K562 (cell line): ENCODE data around the gene JAK3. TPM values are rescaled to one million over a fixed set of nuclear protein-coding genes. Genes with fewer than 3 reads are reported as not detected.

Experiments
- ATAC-seq: fragments of 200-7000 bp; cut with Tn5 transposase; 3 replicates; pipeline ENCODE4 v1.9.1; 2020; ENCODE audit warnings: moderate library complexity
- BruUV-seq: library from RNA; stranded (reverse); fragments of 400-500 nt; replicated peaks from 2 replicates; lab custom pipeline; 2021; lab: Mats Ljungman, UMichigan
- CTCF ChIA-PET: fragments of 300-600 bp; formaldehyde crosslinking; extraction: SDS; loops from one replicate; lab custom pipeline; 2021; ENCODE audit warnings: low intra/inter-chr PET ratio; lab: Yijun Ruan, JAX
- POLR2A ChIA-PET: fragments of 300-600, 350-650 bp; sonication (Branson Sonifier 250); formaldehyde crosslinking; extraction: SDS; loops from one replicate; lab custom pipeline; 2021; ENCODE audit warnings: antibody characterized with exemption, inconsistent platforms; lab: Yijun Ruan, JAX
- DNase-seq, 4 experiments: peaks; one replicate each; pipeline versions ENCODE4 v3.0.0 to v3.0.0-alpha.2; 2011 to 2018; ENCODE audit warnings: low spot score in 3 of 4, mixed read lengths in 3 of 4; ENCODE audit errors: extremely low read depth in 1 of 4
- FAIRE-seq: peaks from 2 replicates; lab custom pipeline; 2011; peaks lifted over from hg19 to GRCh38; lab: Jason Lieb, UNC
- H2AFZ ChIP-seq: 2 replicates; pipeline ENCODE4 v1.6.0; 2011; ENCODE audit warnings: low read depth, low read length, control low read depth, inconsistent platforms
- H3K27ac ChIP-seq: fragments of 200-600 bp; 3 replicates; pipeline ENCODE4 v1.8.0; 2011; ENCODE audit warnings: low read depth, mild to moderate bottlenecking, control low read depth, inconsistent platforms, low read length, moderate library complexity, mixed read lengths; ENCODE audit errors: extremely low read depth
- H3K27me3 ChIP-seq, 2 experiments: fragments of 300-600 bp in 1 of 2; 2 replicates in 1 of 2; 3 replicates in 1 of 2; pipeline versions ENCODE4 v1.6.0 to v1.8.0; 2011; ENCODE audit warnings: inconsistent platforms in 2 of 2, low read length in 2 of 2, mild to moderate bottlenecking in 1 of 2, mixed read lengths in 1 of 2, moderate library complexity in 1 of 2; ENCODE audit not compliant: control insufficient read depth in 2 of 2, insufficient read depth in 2 of 2
- H3K36me3 ChIP-seq: fragments of 300-600 bp; 3 replicates; pipeline ENCODE4 v1.8.0; 2011; ENCODE audit warnings: mild to moderate bottlenecking, low read length, inconsistent platforms; ENCODE audit not compliant: control insufficient read depth, insufficient read depth
- H3K4me1 ChIP-seq, 2 experiments: fragments of 200-600 bp in 1 of 2; replicated peaks in 1 of 2; 2 replicates in 1 of 2; 3 replicates in 1 of 2; pipeline versions ENCODE4 v1.5.1 to v1.8.0; 2011; ENCODE audit warnings: inconsistent platforms in 2 of 2, low read length in 2 of 2, mild to moderate bottlenecking in 1 of 2, mixed read lengths in 1 of 2, moderate library complexity in 1 of 2; ENCODE audit not compliant: control insufficient read depth in 2 of 2, insufficient read depth in 2 of 2
- H3K4me2 ChIP-seq: 2 replicates; pipeline ENCODE4 v1.6.1; 2011; ENCODE audit warnings: low read length, control low read depth, inconsistent platforms, mixed read lengths; ENCODE audit not compliant: insufficient read depth
- H3K4me3 ChIP-seq: fragments of 200-600 bp; sonication (generic), shearing (Covaris generic); 2 replicates; pipeline ENCODE4 v1.5.1; 2016; ENCODE audit warnings: control low read depth, inconsistent platforms
- H3K79me2 ChIP-seq: fragments of 200-600 bp; 3 replicates; pipeline ENCODE4 v1.8.0; 2011; ENCODE audit warnings: low read length, inconsistent platforms; ENCODE audit not compliant: control insufficient read depth, insufficient read depth
- H3K9ac ChIP-seq, 2 experiments: 2 replicates each; pipeline versions ENCODE4 v1.6.0 to v1.6.1; 2011; ENCODE audit warnings: low read depth in 2 of 2, low read length in 2 of 2, control low read depth in 1 of 2, inconsistent platforms in 1 of 2, mild to moderate bottlenecking in 1 of 2, mixed read lengths in 1 of 2; ENCODE audit not compliant: insufficient read depth in 1 of 2
- H3K9me1 ChIP-seq: one replicate; pipeline ENCODE4 v1.6.0; 2011; ENCODE audit warnings: inconsistent platforms, mild to moderate bottlenecking, low read length, moderate library complexity; ENCODE audit not compliant: control insufficient read depth, insufficient read depth
- H3K9me3 ChIP-seq: replicated peaks from 2 replicates; pipeline ENCODE4 v1.5.1; 2011; ENCODE audit warnings: low read depth, low read length, inconsistent platforms; ENCODE audit not compliant: control insufficient read depth, insufficient read depth
- H4K20me1 ChIP-seq: replicated peaks from 2 replicates; pipeline ENCODE4 v1.6.1; 2011; ENCODE audit warnings: low read length, inconsistent platforms, mixed read lengths; ENCODE audit not compliant: control insufficient read depth, insufficient read depth
- AFF1 ChIP-seq, 2 experiments: fragments of 450-650 bp; IDR thresholded peaks; 2 replicates each; pipeline ENCODE4 v1.6.1; 2018; ENCODE audit warnings: mild to moderate bottlenecking in 2 of 2, low read depth in 1 of 2; ENCODE audit not compliant: partially characterized antibody in 2 of 2
- ARID4B ChIP-seq: sonication (generic); formaldehyde crosslinking; IDR thresholded peaks from 2 replicates; pipeline ENCODE4 v1.8.0; 2022; ENCODE audit warnings: mild to moderate bottlenecking, missing genetic modification reagents
- CEBPB ChIP-seq: fragments of 450-650 bp; IDR thresholded peaks from 2 replicates; pipeline ENCODE4 v1.6.1; 2016; ENCODE audit warnings: missing genetic modification characterization, missing compliant biosample characterization
- HIVEP1 ChIP-seq: fragments of 250-450 bp; sonication (Bioruptor Pico); IDR thresholded peaks from 2 replicates; pipeline ENCODE4 v1.4.0; 2020; ENCODE audit warnings: mild to moderate bottlenecking
- HMBOX1 ChIP-seq: sonication (generic); IDR thresholded peaks from 2 replicates; pipeline ENCODE4 v1.6.1; 2016
- RCOR1 ChIP-seq, 2 experiments: IDR thresholded peaks; 2 replicates each; pipeline ENCODE4 v1.6.1; 2012; ENCODE audit warnings: low read depth in 2 of 2, low read length in 2 of 2, borderline replicate concordance in 1 of 2, improper control_type of control experiment in 1 of 2
- RHOXF2B ChIP-seq: fragments of 250-450 bp; sonication (Bioruptor Pico); conservative IDR thresholded peaks from 2 replicates; pipeline ENCODE4 v1.5.1; 2021
- SMAD4 ChIP-seq: fragments of 250-450 bp; sonication (Bioruptor Pico); conservative IDR thresholded peaks from 2 replicates; pipeline ENCODE4 v1.8.0; 2021; ENCODE audit warnings: inconsistent platforms, mild to moderate bottlenecking, moderate library complexity
- TEAD1 ChIP-seq, 2 experiments: fragments of 450-650 bp in 1 of 2; sonication (generic) in 1 of 2; formaldehyde crosslinking; IDR thresholded peaks; 2 replicates each; pipeline versions ENCODE4 v1.4.0 to v1.8.0; 2020 to 2022; ENCODE audit warnings: mild to moderate bottlenecking in 2 of 2, missing genetic modification reagents in 1 of 2
- XRCC5 ChIP-seq: fragments of 200-400 bp; formaldehyde crosslinking; IDR thresholded peaks from 2 replicates; pipeline ENCODE4 v1.6.1; 2017; ENCODE audit warnings: low read depth, mild to moderate bottlenecking, low read length
- ZBED1 ChIP-seq: IDR thresholded peaks from 2 replicates; pipeline ENCODE4 v1.6.1; 2014
- ZNF766 ChIP-seq: fragments of 200-800 bp; sonication (Bioruptor generic); conservative IDR thresholded peaks from 2 replicates; pipeline ENCODE4 v1.6.1; 2016; ENCODE audit warnings: missing genetic modification characterization, missing compliant biosample characterization
- WGBS: fragments of 100-300 bp; shearing (Covaris generic); methylation state at CpG from one replicate; pipeline ENCODE4 v1.1.6; 2016; ENCODE audit warnings: low coverage, mixed read lengths; ENCODE audit not compliant: insufficient coverage; ENCODE audit errors: missing lambda C conversion rate; 5-methylcytosine and 5-hydroxymethylcytosine counted together
- in situ Hi-C: fragments of 300-500 bp; cut with MboI; formaldehyde crosslinking; loops from 4 replicates; pipeline ENCODE4 v1.15.0; 2018; ENCODE audit warnings: inconsistent platforms, mixed read lengths
- intact Hi-C: fragments of 100-400 bp; cut with micrococcal nuclease; formaldehyde crosslinking; loops from 2 replicates; pipeline ENCODE4 v1.14.2; 2022
- polyA plus RNA-seq, 8 experiments: library from polyadenylated mRNA; depleted of rRNA in 4 of 8; stranded (reverse) in 5 of 8; unstranded in 3 of 8; fragments of >200 nt; fragmentation: Nextera tagmentation in 2 of 8; fragmentation: Illumina TruSeq in 1 of 8; extraction: Ambion mirVana in 2 of 8; extraction: Trizol in 1 of 8; gene quantifications; 2 replicates each; pipeline versions ENCODE4 v1.2.1 to v1.2.3, GENCODE V29; 2011 to 2014; ENCODE audit warnings: inconsistent platforms in 1 of 8, missing spikeins in 1 of 8
- total RNA-seq, 7 experiments: library from RNA; depleted of rRNA in 6 of 7; stranded (reverse); fragments of >200 nt in 6 of 7; fragmentation: Illumina TruSeq in 2 of 7; extraction: Trizol in 2 of 7; gene quantifications; 2 replicates each; pipeline versions ENCODE4 v1.2.1 to v1.2.3, GENCODE V29; 2011 to 2021; ENCODE audit warnings: low replicate concordance in 1 of 7

Gene JAK3
- total and polyA plus RNA-seq, 9 of the 15 experiments (the other 6 are each of a cell fraction or from before 2014, with no cell fraction given), result 0.01 to 0.18 (median 0.07) TPM; not detected in 1

GRCh38 chr19:17889609-17890214 is 41.9 kb upstream of the JAK3 start:
- no peak overlapping the region for H3K9ac ChIP-seq
- H3K4me3 ChIP-seq, result no peak overlapping the region
- no TSS peak for BruUV-seq
- peak; percentile 90 for ATAC-seq
- peaks cover 0 to 11% of the 10 kb centered on the region in 2 experiments; a peak in 3 of 5 replicates for H3K27me3 ChIP-seq
- H3K27ac ChIP-seq, result no peak overlapping the region
- no peaks in the 10 kb centered on the region; a peak in 1 of 5 replicates for H3K4me1 ChIP-seq
- ChIA-PET CTCF (no interaction called here), POLR2A (interaction anchor here (0.5 to 1.1 kb wide), 3 partner anchors 10 to 37 kb away, joined by 3 read pairs; no protein-coding TSS in a partner anchor)
- H3K9me1 ChIP-seq, result no peaks in the 10 kb centered on the region
- H2AFZ ChIP-seq, result no peak overlapping the region
- no peaks in the 10 kb centered on the region for H4K20me1 ChIP-seq
- no peaks in the 10 kb centered on the region for H3K9me3 ChIP-seq
- WGBS, result 4% methylated on average over 18 of the region's 18 CpGs
- intact Hi-C loops (no loop called here), in situ Hi-C loops (no loop called here)
- no peaks in the 10 kb centered on the region for H3K79me2 ChIP-seq
- H3K4me2 ChIP-seq, result no peak overlapping the region
- DNase-seq, result peak; percentile 39 to 71 (median 57)
- peak; percentile 70 for FAIRE-seq
- H3K36me3 ChIP-seq, result no peaks in the 10 kb centered on the region
- TF ChIP-seq AFF1 (IDR thresholded peaks at IDR 0.05; ENCODE audit: low read depth in 1 of 2, partially characterized antibody in 2 of 2) (peak in 1 of 2 experiments; percentile 91), HIVEP1 (CRISPR knock-in tag) (no peak), ZNF766 (CRISPR knock-in tag) (peak; percentile 93), RHOXF2B (no peak), XRCC5 (peak; percentile 66; the same call in 1 of the 2 replicates), TEAD1 (CRISPR knock-in tag; IDR thresholded peaks at IDR 0.05) (0 out of 4 replicates have a peak, but pooled peaks of 1 of the 2 experiments have one; percentile 31), HMBOX1 (no peak), SMAD4 (CRISPR knock-in tag) (peak; percentile 53; the same call in 1 of the 2 replicates), CEBPB (tag) (no peak), RCOR1 (IDR thresholded peaks at IDR 0.05; ENCODE audit: borderline replicate concordance in 1 of 2, low read depth in 2 of 2, low read length in 2 of 2) (peak in 1 of 2 experiments; percentile 71; a peak in 1 of 4 replicates), ARID4B (CRISPR knock-in tag) (0 out of 2 replicates have a peak, but pooled peaks have one; percentile 45), ZBED1 (no peak)
